Epidermal melanocyte (primary cell): ENCODE data around the gene SPC24.
A peak's percentile ranks its signal among the peaks of the same experiment; 100 is the strongest.

Source experiments
- DNase-seq: peaks from one replicate; pipeline ENCODE4 v3.0.0; 2011; ENCODE audit warnings: low spot score; ENCODE audit not compliant: insufficient read length

Gene SPC24, protein sequence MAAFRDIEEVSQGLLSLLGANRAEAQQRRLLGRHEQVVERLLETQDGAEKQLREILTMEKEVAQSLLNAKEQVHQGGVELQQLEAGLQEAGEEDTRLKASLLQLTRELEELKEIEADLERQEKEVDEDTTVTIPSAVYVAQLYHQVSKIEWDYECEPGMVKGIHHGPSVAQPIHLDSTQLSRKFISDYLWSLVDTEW

GRCh38 chr19:11155373-11156120, at the start of gene SPC24:
Gene SPC24, minus strand, starts transcription at chr19:11155782. Its CDS starts 6 bp downstream, at chr19:11155776.
- peak; percentile 99 for DNase-seq

DNA sequence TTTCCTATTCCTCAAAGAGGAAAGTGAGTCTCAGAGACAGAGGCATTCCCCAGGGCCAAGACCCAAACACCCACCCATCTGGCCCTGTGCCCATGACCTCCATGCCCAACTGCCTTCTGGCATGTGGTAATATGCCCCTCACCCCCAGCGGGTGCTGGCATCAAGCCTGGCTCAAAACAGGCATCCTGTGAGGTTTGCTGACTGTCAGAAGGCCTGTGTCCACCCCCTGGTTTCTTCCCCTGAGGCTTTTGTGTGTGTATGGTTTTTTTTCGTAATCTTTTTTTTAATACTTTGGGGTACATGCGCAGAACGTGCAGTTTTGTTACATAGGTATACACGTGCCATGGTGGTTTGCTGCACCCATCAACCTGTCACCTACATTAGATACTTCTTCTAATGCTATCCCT, 49.4 kb upstream of the SPC24 start:
- DNase-seq: peak; percentile 90

GRCh38 chr19:11204076-11204602, 48.6 kb upstream of the SPC24 start:
- peak; percentile 13 for DNase-seq

- DNase-seq: peak; percentile 91
Measured at GRCh38 chr19:11203194-11204075, 47.9 kb upstream of the SPC24 start.

DNA sequence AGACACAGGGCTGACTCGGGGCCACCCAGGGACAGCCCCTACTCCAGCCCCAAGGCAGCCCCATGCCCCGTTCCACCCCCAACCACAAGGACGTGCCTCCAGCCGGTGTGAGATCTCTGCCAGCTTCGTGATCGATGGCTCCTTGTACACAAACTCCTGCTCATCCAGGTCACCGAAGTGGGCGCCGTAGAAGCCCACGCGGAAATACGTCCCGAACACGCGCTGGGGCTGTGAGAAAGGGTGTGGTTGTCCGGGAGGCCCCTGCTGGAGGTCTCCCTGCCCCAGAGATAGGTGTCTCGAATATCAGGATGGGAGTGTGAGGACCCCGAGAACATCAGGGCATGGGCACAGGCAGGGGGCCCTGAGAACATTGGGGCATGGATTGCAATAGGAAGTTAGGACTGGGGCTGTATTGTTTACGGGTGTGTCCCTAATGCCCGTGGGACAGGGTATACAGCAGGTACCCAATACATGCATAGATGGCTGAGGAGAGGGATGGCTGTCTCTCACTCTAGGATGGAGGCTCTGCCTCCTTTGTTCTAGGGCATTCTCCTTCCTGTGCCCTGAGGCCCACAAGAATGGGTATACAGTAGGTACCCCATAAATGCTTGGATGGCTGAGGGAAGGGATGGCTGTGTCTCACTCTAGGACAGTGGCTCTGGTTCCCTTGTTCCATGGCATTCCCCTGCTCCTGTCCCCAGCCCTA, 47.1 kb upstream of the SPC24 start:
- no peak for DNase-seq

GRCh38 chr19:11201791-11202190, 46.2 kb upstream of the SPC24 start:
- DNase-seq: no peak

GRCh38 chr19:11200931-11201330, 45.3 kb upstream of the SPC24 start:
- DNase-seq: no peak

DNA sequence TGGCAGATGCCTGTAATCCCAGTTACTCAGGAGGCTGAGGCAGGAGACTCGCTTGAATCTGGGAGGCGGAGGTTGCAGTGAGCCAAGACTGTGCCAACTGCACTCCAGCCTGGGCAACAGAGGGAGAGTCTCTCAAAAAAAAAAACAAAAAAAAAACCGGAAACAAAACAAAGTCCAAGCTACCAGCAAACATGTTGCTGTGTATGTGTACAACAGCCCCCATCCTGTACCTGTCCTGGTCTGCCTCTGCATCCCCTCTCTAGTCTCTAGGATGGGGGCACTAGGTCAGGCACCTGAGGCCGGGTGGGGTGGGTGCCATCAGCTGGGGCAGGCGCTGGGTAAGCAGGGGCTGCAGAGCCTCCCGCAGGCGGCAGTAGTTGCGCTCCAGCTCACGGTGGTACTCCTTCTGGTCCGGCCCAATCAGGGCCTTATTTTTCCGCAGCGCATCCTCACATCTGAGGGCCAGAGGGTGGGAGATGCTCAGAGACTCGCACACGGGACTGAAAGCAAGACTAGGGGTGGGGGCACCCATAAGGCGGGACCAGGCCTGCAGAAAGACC, 44.5 kb upstream of the SPC24 start:
- no peak for DNase-seq

DNA sequence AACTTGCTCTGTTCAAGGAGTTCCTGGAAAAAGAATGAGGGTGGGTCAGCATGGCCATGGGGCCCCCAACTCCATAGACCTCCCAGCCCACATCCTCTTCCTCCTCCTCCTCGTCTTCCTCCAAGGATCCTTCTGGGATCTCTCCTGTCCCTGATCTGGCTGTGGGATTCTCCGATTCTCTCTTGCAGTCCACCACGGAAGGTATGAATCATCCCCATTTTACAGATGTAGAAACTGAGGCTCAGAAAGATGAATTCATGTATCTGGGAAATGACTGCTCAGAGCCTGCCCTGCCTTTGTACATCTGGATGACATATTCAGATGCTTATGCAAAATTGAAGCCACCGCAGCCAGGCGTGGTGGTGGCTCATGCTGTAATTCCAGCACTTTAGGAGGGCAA, 43.9 kb upstream of the SPC24 start:
- no peak for DNase-seq

GRCh38 chr19:11198769-11199424, 43.3 kb upstream of the SPC24 start:
- DNase-seq: no peak

GRCh38 chr19:11198175-11198534, 42.6 kb upstream of the SPC24 start:
- DNase-seq: no peak

GRCh38 chr19:11197291-11198174, 42.0 kb upstream of the SPC24 start, which contains the start of gene KANK2:
Gene KANK2, minus strand, starts transcription at chr19:11197545. Its CDS starts 3,034 bp downstream, at chr19:11194511.
- peak; percentile 94 for DNase-seq

GRCh38 chr19:11196406-11197287, 41.1 kb upstream of the SPC24 start:
- no peak for DNase-seq

DNA sequence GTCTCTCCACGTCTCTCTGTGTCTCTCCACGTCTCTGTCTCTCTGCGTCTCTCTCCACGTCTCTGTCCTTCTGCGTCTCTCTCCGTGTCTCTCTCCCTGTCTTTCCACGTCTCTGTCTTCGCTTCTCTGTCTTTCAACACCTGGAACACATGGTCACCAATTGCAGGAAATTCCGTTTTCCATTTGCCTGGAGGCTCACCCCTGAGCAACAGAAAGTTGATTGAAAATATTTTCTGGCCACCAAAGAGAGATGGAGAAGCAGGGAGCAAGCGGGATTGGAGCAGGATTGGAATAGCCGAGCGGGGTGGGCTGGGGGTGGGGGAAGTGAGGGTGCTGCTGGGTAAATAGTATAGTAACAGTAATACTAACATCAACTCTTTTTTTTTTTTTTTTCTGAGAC, 40.1 kb upstream of the SPC24 start:
- DNase-seq: no peak

DNA sequence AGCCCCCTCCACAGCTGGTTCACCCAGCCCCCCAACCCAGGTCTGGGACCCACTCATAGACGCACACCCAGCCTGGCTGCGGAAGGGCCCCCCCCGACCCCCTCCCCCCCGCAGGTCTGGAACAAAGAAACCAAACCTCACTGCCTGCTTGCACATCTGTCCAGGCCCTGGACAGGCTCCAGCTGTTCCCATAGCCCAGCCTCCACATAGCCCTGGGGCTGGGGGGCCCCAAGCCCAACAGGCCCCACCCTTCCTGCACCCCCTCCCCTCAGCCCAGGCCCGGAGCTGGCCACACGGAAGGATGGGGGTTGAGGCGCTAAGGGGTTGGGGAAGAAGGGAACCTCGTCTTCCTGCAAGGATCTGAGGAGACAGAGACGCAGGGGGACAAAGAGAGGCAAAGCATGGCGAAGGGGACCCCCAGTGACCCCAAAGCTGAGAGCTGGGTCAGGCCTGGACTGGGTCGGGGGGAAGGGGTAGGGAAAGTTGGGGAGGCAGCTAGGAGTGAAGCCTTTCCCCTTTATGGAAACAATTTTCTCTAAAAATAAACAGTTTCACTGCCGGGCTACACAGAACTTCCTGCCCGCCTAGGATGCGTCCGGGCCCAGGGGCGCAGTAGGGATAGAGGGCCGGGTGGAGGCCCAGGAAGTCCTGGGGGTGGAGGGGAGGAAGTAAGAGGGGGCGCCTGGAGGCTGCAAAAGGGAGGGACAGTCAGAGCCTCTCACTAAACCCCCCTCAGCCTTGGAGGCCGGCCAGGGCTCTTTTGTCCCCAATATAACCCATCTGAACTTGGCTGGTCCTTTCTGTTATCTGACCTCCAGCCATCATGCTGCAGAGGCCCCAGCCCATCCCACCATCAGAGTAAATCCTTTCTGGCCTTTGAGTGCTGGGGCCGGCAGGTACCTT, 39.3 kb upstream of the SPC24 start:
- DNase-seq: no peak

DNA sequence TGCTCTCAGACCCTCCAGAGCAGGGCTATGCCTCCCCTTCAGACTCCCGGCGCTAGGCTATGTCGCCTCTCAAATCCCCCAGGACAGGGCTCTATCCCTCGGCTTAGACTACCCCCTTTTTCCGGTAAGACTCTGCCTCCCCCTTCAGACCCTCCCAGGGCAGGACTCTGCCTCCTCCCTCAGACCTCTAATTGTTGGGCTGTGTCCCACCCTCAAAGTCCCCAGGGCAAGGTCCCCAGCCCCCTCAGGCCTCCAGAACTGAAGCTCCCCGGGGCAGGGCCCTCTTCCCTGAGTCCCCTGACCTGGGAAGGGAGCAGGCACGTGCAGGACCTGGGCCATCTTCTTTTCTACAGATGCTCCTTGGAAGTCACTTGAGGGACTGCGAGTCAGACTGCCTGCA, 38.6 kb upstream of the SPC24 start:
- DNase-seq: no peak
